ENCODE results near the gene GJC2.

DNA sequence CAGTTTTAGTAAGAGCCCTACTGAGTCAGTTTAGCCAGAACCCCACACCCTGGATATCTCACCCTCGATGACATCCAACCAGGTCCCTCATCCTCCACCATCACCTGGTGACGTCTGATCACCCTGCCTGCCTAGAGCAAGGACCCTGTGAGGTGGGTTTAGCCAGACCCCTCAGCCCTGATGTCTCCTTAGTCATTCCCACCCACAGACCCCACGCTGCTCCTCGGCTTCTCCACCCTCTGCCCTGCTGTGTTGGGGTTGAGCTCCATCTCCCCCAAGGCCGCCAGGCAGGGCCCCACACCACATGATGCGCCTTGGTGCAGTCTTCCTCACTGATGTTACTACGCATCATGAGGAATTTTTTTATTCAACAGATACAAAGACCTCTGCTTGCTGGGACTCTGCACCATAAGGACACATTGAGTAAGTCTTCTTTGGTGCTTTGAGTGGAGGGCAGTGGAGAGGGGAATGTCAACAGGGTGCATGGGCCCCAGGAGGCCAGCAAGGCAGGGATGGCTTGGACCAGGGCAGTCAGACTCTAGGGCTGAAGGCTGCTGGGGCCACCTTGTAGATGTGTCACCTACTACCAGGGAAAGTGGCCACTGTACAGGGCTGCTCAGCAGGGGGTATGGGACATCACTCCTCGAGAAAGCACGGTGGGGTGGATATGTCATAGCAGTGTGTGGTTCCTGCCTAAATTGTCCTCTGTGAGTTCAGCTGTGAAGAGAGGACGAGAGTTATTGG is 14.2 kb downstream of the GJC2 start:
- TF ChIP-seq, protein P1, sequence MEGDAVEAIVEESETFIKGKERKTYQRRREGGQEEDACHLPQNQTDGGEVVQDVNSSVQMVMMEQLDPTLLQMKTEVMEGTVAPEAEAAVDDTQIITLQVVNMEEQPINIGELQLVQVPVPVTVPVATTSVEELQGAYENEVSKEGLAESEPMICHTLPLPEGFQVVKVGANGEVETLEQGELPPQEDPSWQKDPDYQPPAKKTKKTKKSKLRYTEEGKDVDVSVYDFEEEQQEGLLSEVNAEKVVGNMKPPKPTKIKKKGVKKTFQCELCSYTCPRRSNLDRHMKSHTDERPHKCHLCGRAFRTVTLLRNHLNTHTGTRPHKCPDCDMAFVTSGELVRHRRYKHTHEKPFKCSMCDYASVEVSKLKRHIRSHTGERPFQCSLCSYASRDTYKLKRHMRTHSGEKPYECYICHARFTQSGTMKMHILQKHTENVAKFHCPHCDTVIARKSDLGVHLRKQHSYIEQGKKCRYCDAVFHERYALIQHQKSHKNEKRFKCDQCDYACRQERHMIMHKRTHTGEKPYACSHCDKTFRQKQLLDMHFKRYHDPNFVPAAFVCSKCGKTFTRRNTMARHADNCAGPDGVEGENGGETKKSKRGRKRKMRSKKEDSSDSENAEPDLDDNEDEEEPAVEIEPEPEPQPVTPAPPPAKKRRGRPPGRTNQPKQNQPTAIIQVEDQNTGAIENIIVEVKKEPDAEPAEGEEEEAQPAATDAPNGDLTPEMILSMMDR (IDR thresholded peaks at IDR 0.05), result no peak
- TF ChIP-seq POLR2A (IDR thresholded peaks at IDR 0.05), result no peak
